NCI-H2107 treated with DMSO at 0.1 percent for 48 hours (cell line): ENCODE results near the gene ZFHX3.

Source experiments
- DNase-seq: peaks from one replicate; lab custom pipeline; 2025; ENCODE audit not compliant: unreplicated experiment; lab: John Stamatoyannopoulos, UW

ZFHX3 gene

GRCh38 chr16:72956124-72957064 is 91.5 kb downstream of the ZFHX3 start:
- no peak for DNase-seq

DNA sequence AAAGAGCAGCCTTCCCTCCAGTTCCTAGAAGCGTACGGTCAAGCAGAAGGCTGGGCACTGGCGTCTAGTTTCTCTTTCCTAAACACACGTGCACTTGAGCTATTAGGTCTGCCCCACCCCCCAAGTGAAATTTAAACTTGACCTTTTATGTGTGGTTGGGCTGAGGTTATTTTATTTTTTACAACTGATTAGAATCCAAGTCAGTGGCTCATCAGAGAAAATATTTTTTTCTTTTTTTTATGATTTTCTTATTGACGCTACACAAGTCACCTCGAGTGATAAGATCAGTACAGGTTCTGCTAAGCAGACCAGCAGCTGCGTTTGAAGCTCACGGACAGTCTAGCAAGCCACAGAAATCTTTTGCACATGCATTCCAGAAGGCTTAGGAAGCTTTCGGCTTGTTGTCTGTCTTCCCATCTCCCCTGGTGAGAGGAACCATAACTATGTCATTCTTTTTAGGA is 95.1 kb downstream of the ZFHX3 start:
- no peak for DNase-seq

DNA sequence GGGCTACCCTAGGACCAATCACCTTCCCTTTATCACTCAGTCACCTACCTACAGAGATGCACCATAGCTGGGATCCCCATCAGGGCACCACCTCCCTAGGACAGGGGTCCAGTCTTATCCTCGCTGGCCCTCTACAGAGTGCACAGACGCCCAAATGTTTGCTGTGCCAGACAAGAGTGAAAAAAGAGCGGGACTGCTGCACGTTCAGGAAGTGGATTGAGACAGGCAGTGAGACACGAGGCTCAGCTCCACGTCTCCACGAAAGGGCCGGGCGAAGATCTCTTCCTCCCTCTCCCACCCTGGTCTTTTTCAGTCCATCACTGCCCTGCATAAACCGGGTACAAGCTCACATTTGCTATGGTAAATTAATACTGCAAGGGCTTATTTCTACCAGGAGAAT is 95.5 kb downstream of the ZFHX3 start:
- DNase-seq, result no peak

DNA sequence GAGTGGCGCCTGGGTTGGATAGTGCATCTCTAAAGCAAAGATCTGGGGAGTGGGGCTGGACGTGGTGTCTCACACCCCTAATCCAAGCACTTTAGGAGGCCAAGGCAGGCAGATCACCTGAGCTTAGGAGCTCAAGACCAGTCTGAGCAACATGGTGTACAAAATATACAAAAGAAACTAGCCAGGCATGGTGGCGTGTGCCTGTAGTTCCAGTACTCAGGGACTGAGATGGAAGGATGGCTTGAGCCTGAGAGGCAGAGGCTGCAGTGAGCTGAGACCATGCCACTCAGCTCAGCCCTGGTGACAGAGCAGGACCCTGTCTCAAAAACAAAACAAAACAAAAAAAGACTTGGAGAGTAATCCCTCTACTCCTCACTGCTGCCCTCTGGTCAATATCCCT is 96.0 kb downstream of the ZFHX3 start:
- no peak for DNase-seq

GRCh38 chr16:72950669-72951068 is 97.3 kb downstream of the ZFHX3 start:
- no peak for DNase-seq

DNA sequence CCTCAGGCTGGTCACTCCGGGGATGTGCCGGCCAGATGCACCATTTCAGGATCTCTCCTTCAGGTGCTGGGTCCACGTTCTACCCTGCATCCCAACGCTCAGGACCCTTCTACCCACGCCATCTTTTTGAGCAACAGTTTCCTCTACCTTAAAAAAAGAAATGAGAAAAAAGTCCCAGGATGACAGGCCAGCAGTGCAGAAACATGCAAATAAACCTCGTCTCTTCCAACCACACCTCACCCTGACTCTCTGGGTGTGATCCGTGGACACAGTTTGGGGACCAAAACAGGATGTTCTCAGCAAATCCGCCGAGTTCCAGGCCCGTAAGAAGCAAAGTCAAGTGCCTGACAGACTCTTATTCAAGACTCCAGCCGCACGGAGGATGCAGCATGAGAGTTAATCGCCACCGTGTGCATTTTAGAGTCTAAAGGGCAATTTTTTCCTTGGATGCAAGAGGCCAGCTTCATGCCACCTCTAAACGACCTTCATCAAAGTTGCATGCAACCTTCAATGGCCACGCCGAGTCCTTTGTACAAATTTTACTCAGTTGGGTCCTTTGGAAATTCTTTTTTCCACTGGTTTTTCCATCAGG is 99.6 kb downstream of the ZFHX3 start:
- DNase-seq, result no peak

DNA sequence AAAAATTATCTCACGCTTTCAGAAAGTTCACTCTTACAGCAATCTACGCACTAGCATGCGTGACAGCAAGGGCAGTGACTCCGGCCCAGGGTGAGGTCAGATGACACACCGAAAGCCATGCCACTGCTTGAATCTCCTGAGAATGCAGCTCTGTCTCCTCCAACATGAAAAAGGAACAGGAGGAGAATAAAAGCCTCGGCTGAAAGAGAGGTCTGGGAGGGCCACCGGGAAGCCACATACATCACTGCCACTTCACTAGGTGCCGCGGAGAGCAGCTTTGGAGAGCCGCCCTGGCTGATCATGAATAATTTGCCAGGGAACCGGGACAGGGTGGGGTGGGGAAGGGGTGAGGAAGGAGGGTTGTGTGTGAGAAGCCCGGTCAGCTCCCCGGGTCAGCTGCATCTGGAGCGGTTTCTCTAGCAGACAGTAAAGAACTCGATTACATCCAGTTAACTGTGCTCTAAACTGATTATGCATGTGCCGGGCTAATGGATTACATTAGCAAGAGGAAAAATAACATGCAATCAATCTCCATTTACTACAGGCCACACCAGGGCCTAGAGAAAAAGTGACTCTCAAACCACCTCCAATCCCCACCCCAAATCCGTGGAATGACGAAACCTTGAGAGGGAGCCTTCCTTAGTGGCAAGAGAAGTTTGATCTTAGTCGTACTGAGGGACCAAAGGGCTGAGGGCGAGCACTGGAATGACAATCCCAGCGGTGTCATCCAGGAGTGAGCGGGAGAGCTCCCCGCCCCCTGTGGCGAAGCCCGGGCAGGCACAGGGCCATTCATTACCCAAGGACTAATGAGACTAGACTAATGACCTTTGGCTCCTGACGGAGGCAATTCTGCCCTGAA is 100.3 kb downstream of the ZFHX3 start:
- no peak for DNase-seq

GRCh38 chr16:72946474-72947194 is 101.3 kb downstream of the ZFHX3 start:
- DNase-seq, result no peak

- DNase-seq, result no peak
Observed at GRCh38 chr16:72946063-72946462, 101.9 kb downstream of the ZFHX3 start.

DNA sequence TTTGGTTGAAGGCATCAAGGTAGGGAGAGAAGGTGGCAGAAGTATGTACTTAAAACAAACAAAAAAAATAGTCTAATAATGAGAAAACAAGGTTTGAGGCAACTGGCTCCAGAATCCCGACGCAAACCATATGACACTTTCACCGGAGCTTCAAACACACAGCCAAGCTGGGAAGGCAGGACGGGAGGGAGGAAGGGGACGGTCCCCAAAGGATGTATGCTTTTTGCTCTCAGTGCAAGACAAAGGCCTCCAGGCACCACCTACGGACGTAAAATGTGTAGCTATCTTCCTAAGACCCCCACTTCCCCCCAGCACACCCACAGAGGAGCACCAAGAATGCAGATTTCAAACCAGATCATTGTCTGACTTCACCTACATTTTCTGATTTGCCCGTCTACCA is 102.3 kb downstream of the ZFHX3 start:
- DNase-seq, result no peak

DNA sequence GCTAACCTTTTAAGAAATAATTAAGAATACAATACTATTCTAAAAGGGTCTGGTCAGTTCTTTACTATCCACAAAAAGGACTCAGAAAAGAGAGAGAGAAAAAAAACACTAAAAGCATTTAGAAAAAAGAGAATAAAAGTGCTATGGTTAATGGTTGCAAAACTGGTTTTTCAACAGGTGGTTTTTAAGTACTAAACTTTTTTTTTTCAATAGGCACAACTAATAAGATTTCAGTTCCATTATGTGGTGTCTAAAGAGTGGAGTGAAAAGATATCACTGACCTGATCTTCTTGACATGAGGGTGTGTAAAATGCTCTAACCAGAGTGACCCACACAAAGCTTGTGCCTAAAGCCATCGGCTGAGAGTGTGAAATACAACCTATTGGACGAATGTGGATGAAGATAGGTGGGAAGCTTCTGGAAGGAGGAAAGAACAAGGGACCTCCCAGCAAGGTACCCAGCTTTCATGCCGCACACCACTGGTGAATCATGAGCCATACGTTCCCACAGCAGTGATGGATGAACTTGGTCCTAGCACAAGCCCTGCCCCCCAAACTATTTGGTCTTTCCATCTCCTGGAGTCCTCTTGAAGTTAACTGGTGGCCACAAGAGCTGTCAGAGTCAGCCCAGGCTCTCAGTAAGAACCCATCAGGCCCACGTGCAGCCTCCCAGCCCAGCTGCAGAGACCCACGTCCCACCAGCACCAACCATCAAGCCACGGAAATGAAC is 103.0 kb downstream of the ZFHX3 start:
- no peak for DNase-seq

GRCh38 chr16:72942021-72942420 is 105.9 kb downstream of the ZFHX3 start:
- peak; percentile 57 for DNase-seq

DNA sequence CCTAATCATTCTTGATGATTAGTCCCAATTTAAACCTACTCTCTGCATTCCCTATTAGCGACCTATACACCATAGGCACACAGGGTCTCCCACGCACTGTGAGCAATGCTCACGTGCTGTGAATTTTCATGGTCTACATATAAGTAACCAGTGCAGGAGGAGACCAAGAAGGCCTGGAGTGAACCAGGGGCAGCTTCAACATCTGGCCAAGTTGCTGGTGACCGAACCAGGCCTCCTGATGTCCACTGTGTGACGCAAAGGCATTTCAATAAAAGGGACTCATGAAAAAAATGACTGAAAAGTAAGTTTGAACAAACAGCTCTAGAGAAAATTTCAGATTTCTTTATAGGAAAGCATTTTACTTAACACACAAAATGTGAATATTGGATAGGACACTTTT is 107.0 kb downstream of the ZFHX3 start:
- no peak for DNase-seq

DNA sequence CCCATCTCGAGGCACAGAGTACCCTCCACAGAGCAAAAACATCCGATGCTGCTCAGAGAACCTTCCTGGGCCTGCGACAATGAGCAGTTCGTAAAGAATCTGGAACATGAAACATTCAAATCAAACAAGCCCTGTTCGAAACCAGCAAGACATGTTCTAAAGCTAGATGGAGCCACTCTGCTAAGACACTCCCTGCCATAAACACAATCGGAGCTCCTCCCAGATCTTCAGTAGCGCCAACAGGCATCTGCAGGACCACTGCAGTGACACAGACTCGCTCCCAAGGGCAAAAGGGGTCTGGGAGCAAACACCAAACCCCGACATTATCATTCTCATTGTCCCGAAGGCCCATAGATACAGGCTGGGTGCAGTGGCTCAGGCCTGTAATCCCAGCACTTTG is 108.7 kb downstream of the ZFHX3 start:
- no peak for DNase-seq

DNA sequence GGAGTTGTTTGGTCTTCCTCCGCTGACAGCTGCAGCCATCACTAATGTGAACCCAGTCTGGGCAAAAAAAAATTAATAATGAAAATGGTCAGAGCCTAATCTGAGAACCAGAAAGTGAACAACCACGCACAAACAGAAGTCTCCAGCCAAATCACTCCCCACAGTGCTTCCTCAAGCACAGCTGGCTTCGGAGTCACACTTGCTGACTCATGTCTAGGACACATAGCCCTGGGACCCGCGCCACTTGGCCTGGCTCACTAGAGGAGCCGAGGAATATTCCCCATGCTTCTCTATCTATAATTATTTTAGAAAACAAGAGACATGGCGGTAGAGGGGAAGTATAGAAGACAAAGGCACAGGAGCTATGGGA is 109.1 kb downstream of the ZFHX3 start:
- DNase-seq, result no peak

DNA sequence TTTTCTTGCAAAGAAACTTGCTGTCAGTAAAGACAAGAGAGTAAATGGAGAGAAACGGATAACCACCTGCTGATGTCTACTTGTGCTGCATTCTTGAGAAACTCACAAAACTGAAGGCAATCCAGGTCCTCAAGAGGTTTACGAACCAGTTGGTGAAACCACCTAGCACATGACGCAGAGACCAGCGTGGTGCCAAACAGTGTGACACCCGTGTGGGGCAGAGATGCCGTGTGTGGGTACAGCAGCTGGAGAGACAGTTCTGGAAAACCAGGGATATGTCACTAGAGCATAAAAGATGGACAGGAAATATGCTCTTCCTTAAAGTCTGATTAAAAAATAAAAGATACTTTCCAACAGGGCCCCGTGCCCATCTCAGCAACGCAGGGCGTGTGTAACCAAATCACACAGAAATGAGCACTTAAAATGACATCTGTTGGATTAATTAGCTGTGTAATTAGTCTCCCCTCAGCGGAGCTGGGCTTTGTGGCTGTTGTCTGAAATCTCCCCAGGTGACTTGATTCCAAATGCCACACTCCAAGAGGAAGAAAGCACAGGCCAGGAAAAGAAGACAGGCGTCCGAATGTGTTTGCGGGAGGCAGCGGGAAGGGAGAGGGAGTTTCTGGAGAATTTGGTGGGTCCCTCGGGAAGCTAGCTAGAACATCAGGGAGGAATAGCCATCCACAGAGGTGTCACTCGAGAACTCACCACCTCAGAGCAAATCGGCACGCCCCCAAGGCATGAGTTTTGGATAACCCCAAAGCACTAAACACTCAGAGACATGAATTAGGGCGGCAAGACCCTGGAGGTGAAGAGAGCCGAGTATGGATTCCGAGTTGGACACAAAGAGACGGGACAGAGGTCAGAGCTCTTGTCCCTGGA is 109.8 kb downstream of the ZFHX3 start:
- DNase-seq, result no peak

DNA sequence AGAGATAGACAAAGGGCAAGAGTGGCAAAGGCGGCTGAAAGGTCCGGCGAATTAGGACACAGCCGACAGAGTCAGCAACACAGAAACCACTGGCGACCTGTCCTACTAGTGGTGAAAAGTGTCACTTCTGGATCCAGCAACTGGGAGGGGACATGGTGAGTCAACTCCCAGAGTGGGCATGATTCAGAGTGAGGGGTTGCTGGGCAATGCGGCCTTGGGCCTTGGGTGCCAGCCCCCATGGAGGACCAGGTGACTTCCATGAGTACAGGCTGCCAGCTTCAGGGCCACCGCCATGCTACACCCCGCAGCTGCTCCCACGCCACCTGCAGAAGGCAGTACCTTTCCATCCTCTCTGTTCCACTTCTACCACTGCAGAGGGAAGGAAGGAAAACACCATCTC is 110.6 kb downstream of the ZFHX3 start:
- no peak for DNase-seq

DNA sequence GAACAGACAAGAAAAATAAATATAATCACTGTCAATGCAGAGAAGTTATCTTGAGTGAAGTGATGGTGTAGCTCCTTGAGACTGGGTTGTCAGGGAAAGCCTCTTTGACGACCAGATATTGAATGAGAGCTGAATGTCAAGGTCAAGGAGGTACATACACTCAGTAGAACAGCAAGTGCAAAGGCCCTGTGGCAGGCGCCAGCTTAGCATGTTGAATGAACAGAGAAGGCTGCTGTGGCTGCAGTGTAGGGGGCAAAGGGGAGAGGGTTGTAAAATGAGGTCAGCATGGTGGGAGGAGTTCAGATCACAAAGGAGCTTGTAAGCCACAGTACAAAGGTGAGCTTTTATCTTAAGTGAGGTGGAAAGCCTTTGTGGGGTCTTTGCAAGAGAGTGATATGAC is 111.5 kb downstream of the ZFHX3 start:
- DNase-seq, result no peak

DNA sequence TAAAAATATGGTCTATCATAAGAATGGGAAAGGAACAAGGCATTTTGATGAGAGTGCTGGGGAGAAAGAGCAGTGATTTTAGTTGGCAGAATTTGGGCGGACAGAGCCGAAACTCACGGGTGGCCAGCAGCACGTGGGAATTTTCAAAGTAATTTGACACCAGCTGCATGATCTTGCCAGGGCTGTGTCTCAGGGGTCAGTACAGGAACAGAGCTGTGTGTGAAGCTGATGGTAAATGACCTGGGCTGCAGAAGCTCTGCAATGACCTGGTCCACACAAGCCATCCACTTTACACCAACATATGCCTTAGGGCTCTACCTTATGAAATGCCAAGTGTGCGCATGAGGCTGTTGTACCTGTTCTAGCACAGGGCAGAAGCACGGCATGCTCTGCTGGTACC is 112.0 kb downstream of the ZFHX3 start:
- DNase-seq, result no peak
